Neural progenitor cell (in vitro differentiated cells): Measurements from ENCODE around the gene GRIN2A. TPM values are rescaled to one million over a fixed set of nuclear protein-coding genes. Genes with fewer than 3 reads are reported as not detected.
A peak's percentile ranks its signal among the peaks of the same experiment; 100 is the strongest.

Experiments
- DNase-seq: peaks from one replicate; pipeline ENCODE4 v3.0.0-alpha.2; 2016; ENCODE audit warnings: low spot score
- H2AFZ ChIP-seq: fragments of 200-600 bp; sonication (generic); replicated peaks from 2 replicates; pipeline ENCODE4 v1.6.1; 2016; ENCODE audit warnings: antibody characterized with exemption
- H3F3A ChIP-seq: fragments of 200-600 bp; sonication (generic); 2 replicates; pipeline ENCODE4 v1.6.1; 2016; ENCODE audit warnings: antibody characterized with exemption, low read depth
- H3K27ac ChIP-seq: fragments of 200-600 bp; sonication (generic); 2 replicates; pipeline ENCODE4 v1.5.1; 2016; ENCODE audit warnings: mild to moderate bottlenecking
- H3K27me3 ChIP-seq: fragments of 200-600 bp; sonication (generic); 2 replicates; pipeline ENCODE4 v1.6.1; 2016; ENCODE audit warnings: mild to moderate bottlenecking, moderate library complexity
- H3K36me3 ChIP-seq: fragments of 200-600 bp; sonication (generic); 2 replicates; pipeline ENCODE4 v1.5.1; 2016
- H3K4me1 ChIP-seq: fragments of 200-600 bp; sonication (generic); 2 replicates; pipeline ENCODE4 v1.6.1; 2016; ENCODE audit warnings: mixed run types
- H3K4me2 ChIP-seq: fragments of 200-600 bp; sonication (generic); 2 replicates; pipeline ENCODE4 v1.6.1; 2016
- H3K4me3 ChIP-seq: fragments of 200-600 bp; sonication (generic); 2 replicates; pipeline ENCODE4 v1.5.1; 2016
- H3K79me2 ChIP-seq: fragments of 200-600 bp; sonication (generic); 2 replicates; pipeline ENCODE4 v1.6.1; 2016; ENCODE audit warnings: low read depth
- H3K9ac ChIP-seq: fragments of 200-600 bp; sonication (generic); 2 replicates; pipeline ENCODE4 v1.6.1; 2016
- H3K9me3 ChIP-seq: fragments of 200-600 bp; sonication (generic); 2 replicates; pipeline ENCODE4 v1.5.1; 2016; ENCODE audit warnings: low read depth
- H4K20me1 ChIP-seq: fragments of 200-600 bp; sonication (generic); 2 replicates; pipeline ENCODE4 v1.6.1; 2016; ENCODE audit warnings: low read depth
- H3K27ac Mint-ChIP-seq: 3 replicates; pipeline ENCODE4 v1.8.0; 2021; ENCODE audit warnings: mixed read lengths
- H3K27me3 Mint-ChIP-seq: 2 replicates; pipeline ENCODE4 v1.8.0; 2022; ENCODE audit warnings: low read depth, mild to moderate bottlenecking, inconsistent platforms, moderate library complexity, mixed read lengths; ENCODE audit not compliant: insufficient read depth
- H3K36me3 Mint-ChIP-seq: 3 replicates; pipeline ENCODE4 v1.8.0; 2021; ENCODE audit warnings: mixed read lengths
- H3K4me1 Mint-ChIP-seq: 3 replicates; pipeline ENCODE4 v1.8.0; 2021; ENCODE audit warnings: mixed read lengths
- H3K4me3 Mint-ChIP-seq: 3 replicates; pipeline ENCODE4 v1.8.0; 2021; ENCODE audit warnings: mild to moderate bottlenecking, moderate library complexity, mixed read lengths
- H3K9me3 Mint-ChIP-seq: 3 replicates; pipeline ENCODE4 v1.8.0; 2020; ENCODE audit warnings: mixed read lengths
- CTCF ChIP-seq: fragments of 200-600 bp; sonication (generic); IDR thresholded peaks from 2 replicates; pipeline ENCODE4 v1.5.1; 2017; ENCODE audit warnings: antibody characterized with exemption, mild to moderate bottlenecking
- EZH2 ChIP-seq: fragments of 200-600 bp; sonication (generic); IDR thresholded peaks from 2 replicates; pipeline ENCODE4 v1.6.1; 2017; ENCODE audit warnings: antibody characterized with exemption, mild to moderate bottlenecking, moderate library complexity
- EZH2phosphoT487 ChIP-seq: fragments of 200-600 bp; sonication (generic); IDR thresholded peaks from 2 replicates; pipeline ENCODE4 v1.6.1; 2017; ENCODE audit warnings: antibody characterized with exemption
- total RNA-seq: library from RNA; depleted of rRNA; stranded (reverse); fragments of >200 nt; gene quantifications from 2 replicates; pipeline ENCODE4 v1.2.3, GENCODE V29; 2015; ENCODE audit warnings: low replicate concordance

The GRIN2A gene
- 1.6 and 1.8 TPM in 2 replicates for total RNA-seq

GRCh38 chr16:10182222-10183053 is at the start of gene GRIN2A:
GRIN2A (minus strand) TSS chr16:10182428; CDS start chr16:10180411, 2,017 bp downstream.
- TF ChIP-seq EZH2phosphoT487: no peak
- no peak for TF ChIP-seq EZH2
- peak within 1 kb of the TSS; percentile 93 for H3K4me2 ChIP-seq
- peaks cover 56% of the 10 kb centered on the region for H3K27me3 ChIP-seq
- peaks cover 5% of the 10 kb centered on the region for H3F3A ChIP-seq
- no peaks in the 10 kb centered on the region for H3K36me3 Mint-ChIP-seq
- H3K27ac Mint-ChIP-seq: no peak within 1 kb of the TSS
- no peaks in the 10 kb centered on the region for H3K9me3 ChIP-seq
- peaks cover 4% of the 10 kb centered on the region for H4K20me1 ChIP-seq
- peaks cover 19% of the 10 kb centered on the region for H3K4me1 Mint-ChIP-seq
- H3K79me2 ChIP-seq: no peaks in the 10 kb centered on the region
- peak within 1 kb of the TSS; percentile 58 for H3K4me3 ChIP-seq
- no peak within 1 kb of the TSS for H3K27ac ChIP-seq
- H2AFZ ChIP-seq: peak within 1 kb of the TSS; percentile 83
- H3K27me3 Mint-ChIP-seq: peaks cover 34% of the 10 kb centered on the region
- no peaks in the 10 kb centered on the region for H3K4me1 ChIP-seq
- H3K9ac ChIP-seq: no peak within 1 kb of the TSS
- H3K4me3 Mint-ChIP-seq: peak within 1 kb of the TSS; percentile 86
- peaks cover 2% of the 10 kb centered on the region for H3K9me3 Mint-ChIP-seq
- H3K36me3 ChIP-seq: no peaks in the 10 kb centered on the region
- DNase-seq: peak; percentile 75

- Histone ChIP-seq H3K79me2 (no peaks in the 10 kb centered on the region), H3K9me3 (no peaks in the 10 kb centered on the region), H4K20me1 (no peaks in the 10 kb centered on the region), H3K4me3 (no peak overlapping the region), H3K27ac (no peak overlapping the region), H3F3A (no peaks in the 10 kb centered on the region), H3K9ac (no peak overlapping the region), H3K36me3 (no peaks in the 10 kb centered on the region), H2AFZ (no peak overlapping the region), H3K4me1 (peaks cover 4% of the 10 kb centered on the region), H3K4me2 (no peak overlapping the region), H3K27me3 (no peaks in the 10 kb centered on the region)
- Mint-ChIP-seq H3K36me3 (no peaks in the 10 kb centered on the region), H3K4me1 (peaks cover 13% of the 10 kb centered on the region), H3K27ac (no peak overlapping the region), H3K9me3 (peaks cover 13% of the 10 kb centered on the region), H3K27me3 (peaks cover 11% of the 10 kb centered on the region), H3K4me3 (no peak overlapping the region)
- DNase-seq: no peak
- TF ChIP-seq EZH2phosphoT487 (no peak), CTCF (no peak), EZH2 (no peak)
Observed at GRCh38 chr16:10231563-10231962, 49.3 kb upstream of the GRIN2A start.

- Histone ChIP-seq H3K4me3 (no peak overlapping the region), H3K36me3 (no peaks in the 10 kb centered on the region), H3K9me3 (no peaks in the 10 kb centered on the region), H2AFZ (no peak overlapping the region), H3K79me2 (no peaks in the 10 kb centered on the region), H3K27ac (no peak overlapping the region), H4K20me1 (no peaks in the 10 kb centered on the region), H3K4me2 (no peak overlapping the region), H3K9ac (no peak overlapping the region), H3K4me1 (peaks cover 10% of the 10 kb centered on the region), H3K27me3 (no peaks in the 10 kb centered on the region), H3F3A (no peaks in the 10 kb centered on the region)
- Mint-ChIP-seq H3K4me3 (no peak overlapping the region), H3K9me3 (peaks cover 13% of the 10 kb centered on the region), H3K4me1 (peaks cover 22% of the 10 kb centered on the region), H3K27ac (no peak overlapping the region), H3K27me3 (peaks cover 10% of the 10 kb centered on the region), H3K36me3 (no peaks in the 10 kb centered on the region)
- TF ChIP-seq EZH2 (no peak), CTCF (no peak), EZH2phosphoT487 (no peak)
- no peak for DNase-seq
Observed at GRCh38 chr16:10228779-10229178, 46.6 kb upstream of the GRIN2A start.

GRCh38 chr16:10226987-10227306 is 44.7 kb upstream of the GRIN2A start:
- Histone ChIP-seq H3K4me3 (no peak overlapping the region), H3K4me1 (peaks cover 10% of the 10 kb centered on the region), H3K9me3 (no peaks in the 10 kb centered on the region), H3K36me3 (no peaks in the 10 kb centered on the region), H3K27ac (no peak overlapping the region), H4K20me1 (no peaks in the 10 kb centered on the region), H3K79me2 (no peaks in the 10 kb centered on the region), H3K9ac (no peak overlapping the region), H3K27me3 (no peaks in the 10 kb centered on the region), H3K4me2 (peak overlapping the region; percentile 16), H3F3A (no peaks in the 10 kb centered on the region), H2AFZ (no peak overlapping the region)
- Mint-ChIP-seq H3K27me3 (peaks cover 11% of the 10 kb centered on the region), H3K9me3 (peaks cover 2% of the 10 kb centered on the region), H3K27ac (no peak overlapping the region), H3K4me3 (no peak overlapping the region), H3K36me3 (no peaks in the 10 kb centered on the region), H3K4me1 (peaks cover 22% of the 10 kb centered on the region)
- DNase-seq: no peak
- TF ChIP-seq EZH2phosphoT487 (no peak), CTCF (no peak), EZH2 (no peak)
